GM18870 (cell line): ENCODE measurements around the gene FIGNL2.
"Not testable (repeated sequence)": the region's sequence is repeated elsewhere in the genome, so short reads cannot be mapped to it uniquely, and the experiment has no call there.

Experiments
- ATAC-seq: cut with Tn5 transposase; IDR thresholded peaks from one replicate; pipeline ENCODE4 v1.9.1; 2021; ENCODE audit warnings: moderate library complexity; ENCODE audit not compliant: unreplicated experiment

FIGNL2 gene

GRCh38 chr12:51819736-51820525 is 28.6 kb downstream of the FIGNL2 start:
- ATAC-seq = no peak

GRCh38 chr12:51818566-51819300 is 29.8 kb downstream of the FIGNL2 start:
- ATAC-seq = no peak

GRCh38 chr12:51818086-51818485 is 30.4 kb downstream of the FIGNL2 start:
- no peak for ATAC-seq

GRCh38 chr12:51817027-51817953 is 31.2 kb downstream of the FIGNL2 start:
- ATAC-seq = no peak

- no peak for ATAC-seq
Observed at GRCh38 chr12:51815571-51815970, 32.9 kb downstream of the FIGNL2 start.

- ATAC-seq = no peak
Observed at GRCh38 chr12:51814311-51815088, 34.0 kb downstream of the FIGNL2 start.

GRCh38 chr12:51813931-51814310 is 34.6 kb downstream of the FIGNL2 start:
- ATAC-seq = no peak

- ATAC-seq = no peak
Observed at GRCh38 chr12:51812871-51813270, 35.6 kb downstream of the FIGNL2 start.

GRCh38 chr12:51811203-51812202 is 37.0 kb downstream of the FIGNL2 start:
- no peak for ATAC-seq

- ATAC-seq = no peak
Observed at GRCh38 chr12:51809193-51809592, 39.3 kb downstream of the FIGNL2 start.

- no peak for ATAC-seq
Observed at GRCh38 chr12:51806896-51807295, 41.6 kb downstream of the FIGNL2 start.

- no peak for ATAC-seq
Observed at GRCh38 chr12:51801027-51801426, 47.5 kb downstream of the FIGNL2 start.

GRCh38 chr12:51798501-51798900 is 50.0 kb downstream of the FIGNL2 start:
- no peak for ATAC-seq

- ATAC-seq = not testable (repeated sequence)
Observed at GRCh38 chr12:51798051-51798450, 50.5 kb downstream of the FIGNL2 start.

GRCh38 chr12:51797301-51797700 is 51.2 kb downstream of the FIGNL2 start:
- ATAC-seq = no peak

GRCh38 chr12:51793201-51793600 is 55.3 kb downstream of the FIGNL2 start:
- no peak for ATAC-seq

- no peak for ATAC-seq
Observed at GRCh38 chr12:51792417-51792816, 56.1 kb downstream of the FIGNL2 start.

- no peak for ATAC-seq
Observed at GRCh38 chr12:51788876-51789275, 59.6 kb downstream of the FIGNL2 start.

- ATAC-seq = no peak
Observed at GRCh38 chr12:51785906-51786305, 62.6 kb downstream of the FIGNL2 start.
